HG03432 (cell line): ENCODE data around the gene SLC49A3.
"Not testable (repeated sequence)": the region's sequence is repeated elsewhere in the genome, so short reads cannot be mapped to it uniquely, and the experiment has no call there.

Experiments used
- ATAC-seq: cut with Tn5 transposase; IDR thresholded peaks from one replicate; pipeline ENCODE4 v1.9.1; 2021; ENCODE audit warnings: mild to moderate bottlenecking, moderate library complexity; ENCODE audit not compliant: unreplicated experiment

The SLC49A3 gene

GRCh38 chr4:654871-655463 is 34.0 kb downstream of the SLC49A3 start:
- ATAC-seq = no peak

GRCh38 chr4:654503-654845 is 34.5 kb downstream of the SLC49A3 start:
- ATAC-seq = no peak

GRCh38 chr4:653831-654502 is 35.0 kb downstream of the SLC49A3 start:
- ATAC-seq = no peak

- ATAC-seq = no peak
These were observed 35.7 kb downstream of the SLC49A3 start for GRCh38 chr4:653080-653821.

GRCh38 chr4:651884-652642 is 36.9 kb downstream of the SLC49A3 start:
- ATAC-seq = no peak

GRCh38 chr4:650951-651883 is 37.7 kb downstream of the SLC49A3 start:
- ATAC-seq = no peak

GRCh38 chr4:650461-650860 is 38.5 kb downstream of the SLC49A3 start:
- no peak for ATAC-seq

GRCh38 chr4:649751-650310 is 39.1 kb downstream of the SLC49A3 start:
- ATAC-seq = no peak

- ATAC-seq = no peak
These were observed 39.7 kb downstream of the SLC49A3 start for GRCh38 chr4:649293-649625.

GRCh38 chr4:648579-649292 is 40.2 kb downstream of the SLC49A3 start:
- no peak for ATAC-seq

GRCh38 chr4:647481-647880 is 41.5 kb downstream of the SLC49A3 start:
- no peak for ATAC-seq

GRCh38 chr4:646460-646859 is 42.5 kb downstream of the SLC49A3 start:
- ATAC-seq = no peak

- not testable (repeated sequence) for ATAC-seq
These were observed 46.6 kb downstream of the SLC49A3 start for GRCh38 chr4:642366-642765.

GRCh38 chr4:637536-638280 is 51.2 kb downstream of the SLC49A3 start:
- ATAC-seq = no peak

GRCh38 chr4:636628-637159 is 52.3 kb downstream of the SLC49A3 start:
- ATAC-seq = no peak

- no peak for ATAC-seq
These were observed 52.9 kb downstream of the SLC49A3 start for GRCh38 chr4:635851-636627.

- ATAC-seq = not testable (repeated sequence)
These were observed 53.7 kb downstream of the SLC49A3 start for GRCh38 chr4:635066-635835.
